ENCODE measurements around the gene LHFPL6. TPM values are rescaled to one million over a fixed set of nuclear protein-coding genes. Genes with fewer than 3 reads are reported as not detected.

Gene LHFPL6
- total RNA-seq, 1 donor from 2014 or later, result 3.0 TPM

GRCh38 chr13:39397896-39398265 lies 205.1 kb downstream of the LHFPL6 start:
- no peak overlapping the region for H3K4me3 ChIP-seq
- peaks cover 7% of the 10 kb centered on the region for H3K9me3 Mint-ChIP-seq
- no peak for DNase-seq (ENCODE audit: low spot score)
- peaks cover 10% of the 10 kb centered on the region for H3K36me3 Mint-ChIP-seq
- H3F3A ChIP-seq (ENCODE audit: low read depth), result no peaks in the 10 kb centered on the region
- H3K4me1 ChIP-seq, result peaks cover 3% of the 10 kb centered on the region
- H3K4me1 Mint-ChIP-seq, result peaks cover 57% of the 10 kb centered on the region
- H3K4me3 Mint-ChIP-seq, result no peak overlapping the region
- no peaks in the 10 kb centered on the region for H3K36me3 ChIP-seq
- peak overlapping the region; percentile 84 for H3K27ac Mint-ChIP-seq
- no peaks in the 10 kb centered on the region for H3K79me2 ChIP-seq (ENCODE audit: low read depth)
- no peak overlapping the region for H2AFZ ChIP-seq (replicated peaks)
- no peak overlapping the region for H3K27ac ChIP-seq
- no peaks in the 10 kb centered on the region for H3K9me3 ChIP-seq (ENCODE audit: low read depth)
- H4K20me1 ChIP-seq (ENCODE audit: low read depth), result no peaks in the 10 kb centered on the region
- peaks cover 26% of the 10 kb centered on the region for H3K27me3 ChIP-seq
- H3K27me3 Mint-ChIP-seq (ENCODE audit: insufficient read depth, low read depth), result peaks cover 4% of the 10 kb centered on the region
- no peak overlapping the region for H3K4me2 ChIP-seq
- no peak overlapping the region for H3K9ac ChIP-seq
- TF ChIP-seq EZH2phosphoT487 (IDR thresholded peaks at IDR 0.05) (no peak), EZH2 (IDR thresholded peaks at IDR 0.05) (no peak)
- TF ChIP-seq, protein P1, sequence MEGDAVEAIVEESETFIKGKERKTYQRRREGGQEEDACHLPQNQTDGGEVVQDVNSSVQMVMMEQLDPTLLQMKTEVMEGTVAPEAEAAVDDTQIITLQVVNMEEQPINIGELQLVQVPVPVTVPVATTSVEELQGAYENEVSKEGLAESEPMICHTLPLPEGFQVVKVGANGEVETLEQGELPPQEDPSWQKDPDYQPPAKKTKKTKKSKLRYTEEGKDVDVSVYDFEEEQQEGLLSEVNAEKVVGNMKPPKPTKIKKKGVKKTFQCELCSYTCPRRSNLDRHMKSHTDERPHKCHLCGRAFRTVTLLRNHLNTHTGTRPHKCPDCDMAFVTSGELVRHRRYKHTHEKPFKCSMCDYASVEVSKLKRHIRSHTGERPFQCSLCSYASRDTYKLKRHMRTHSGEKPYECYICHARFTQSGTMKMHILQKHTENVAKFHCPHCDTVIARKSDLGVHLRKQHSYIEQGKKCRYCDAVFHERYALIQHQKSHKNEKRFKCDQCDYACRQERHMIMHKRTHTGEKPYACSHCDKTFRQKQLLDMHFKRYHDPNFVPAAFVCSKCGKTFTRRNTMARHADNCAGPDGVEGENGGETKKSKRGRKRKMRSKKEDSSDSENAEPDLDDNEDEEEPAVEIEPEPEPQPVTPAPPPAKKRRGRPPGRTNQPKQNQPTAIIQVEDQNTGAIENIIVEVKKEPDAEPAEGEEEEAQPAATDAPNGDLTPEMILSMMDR (IDR thresholded peaks at IDR 0.05), result no peak

- no peaks in the 10 kb centered on the region for H3K9me3 ChIP-seq (ENCODE audit: low read depth)
- no peaks in the 10 kb centered on the region for H3F3A ChIP-seq (ENCODE audit: low read depth)
- H4K20me1 ChIP-seq (ENCODE audit: low read depth), result no peaks in the 10 kb centered on the region
- peaks cover 26% of the 10 kb centered on the region for H3K27me3 ChIP-seq
- H3K27ac ChIP-seq, result no peak overlapping the region
- Mint-ChIP-seq H3K4me1 (peaks cover 52% of the 10 kb centered on the region), H3K27me3 (ENCODE audit: insufficient read depth, low read depth) (peaks cover 4% of the 10 kb centered on the region), H3K9me3 (peaks cover 7% of the 10 kb centered on the region), H3K27ac (peak overlapping the region; percentile 84), H3K36me3 (peaks cover 10% of the 10 kb centered on the region), H3K4me3 (no peak overlapping the region)
- no peak for TF ChIP-seq EZH2 (IDR thresholded peaks at IDR 0.05)
- TF ChIP-seq, protein P1 (IDR thresholded peaks at IDR 0.05), result no peak
- no peak for TF ChIP-seq EZH2phosphoT487 (IDR thresholded peaks at IDR 0.05)
- no peak for DNase-seq (ENCODE audit: low spot score)
- H3K4me3 ChIP-seq, result no peak overlapping the region
- no peaks in the 10 kb centered on the region for H3K36me3 ChIP-seq
- no peak overlapping the region for H3K4me2 ChIP-seq
- no peaks in the 10 kb centered on the region for H3K79me2 ChIP-seq (ENCODE audit: low read depth)
- no peak overlapping the region for H2AFZ ChIP-seq (replicated peaks)
- no peak overlapping the region for H3K9ac ChIP-seq
- no peaks in the 10 kb centered on the region for H3K4me1 ChIP-seq
Measured at GRCh38 chr13:39397226-39397895, 205.6 kb downstream of the LHFPL6 start.

DNA sequence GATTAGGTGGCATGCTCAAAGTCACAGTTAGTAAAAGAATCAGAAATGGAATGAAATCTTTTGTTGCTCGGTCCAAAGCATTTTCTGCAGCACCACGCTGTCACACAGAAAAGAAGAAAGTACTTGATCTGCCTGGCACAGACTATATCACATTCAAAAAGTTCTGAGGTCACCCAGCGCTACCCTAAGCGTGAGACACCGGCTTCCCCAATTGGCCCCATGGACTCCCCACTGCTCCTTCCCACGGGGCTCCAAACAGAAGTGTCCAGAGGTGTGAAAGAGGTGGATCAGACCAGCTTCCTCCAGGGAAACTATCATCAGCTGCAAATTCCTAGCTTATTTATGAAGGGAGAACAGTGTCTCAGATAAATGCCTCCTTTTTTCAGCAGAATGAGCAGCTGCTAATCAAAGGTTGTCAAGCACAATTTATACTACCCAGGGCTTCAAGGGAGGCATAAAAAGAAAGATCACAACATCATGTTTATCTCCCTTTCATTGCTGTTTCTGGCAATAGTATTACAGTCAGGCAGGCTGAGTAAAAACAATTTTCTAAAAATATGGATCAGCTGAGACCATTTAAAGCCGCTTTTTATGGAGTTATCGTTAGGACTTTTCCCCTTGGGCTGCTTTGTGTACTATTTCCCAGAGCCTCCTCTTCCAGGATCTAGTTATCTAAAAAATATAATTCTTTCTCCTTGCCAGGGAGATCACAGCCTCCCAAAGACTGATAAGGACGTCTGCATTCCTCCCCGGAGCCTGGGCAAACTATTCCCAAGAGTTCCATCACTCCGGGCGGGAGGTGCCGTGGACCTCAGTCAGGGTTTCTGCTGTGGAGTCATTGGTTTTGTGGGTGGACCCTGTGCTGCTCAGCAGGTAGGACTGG lies 208.0 kb downstream of the LHFPL6 start:
- no peaks in the 10 kb centered on the region for H3K4me1 ChIP-seq

More for the DNA sequence above, 208.0 kb downstream of the LHFPL6 start:
- Histone ChIP-seq H3K27me3 (peaks cover 42% of the 10 kb centered on the region), H3F3A (ENCODE audit: low read depth) (no peaks in the 10 kb centered on the region), H3K4me2 (no peak overlapping the region), H3K4me3 (no peak overlapping the region), H3K27ac (no peak overlapping the region), H3K9ac (no peak overlapping the region), H2AFZ (replicated peaks) (no peak overlapping the region), H3K9me3 (ENCODE audit: low read depth) (no peaks in the 10 kb centered on the region), H3K36me3 (no peaks in the 10 kb centered on the region), H4K20me1 (ENCODE audit: low read depth) (no peaks in the 10 kb centered on the region), H3K79me2 (ENCODE audit: low read depth) (no peaks in the 10 kb centered on the region)
- Mint-ChIP-seq H3K4me1 (peaks cover 46% of the 10 kb centered on the region), H3K27me3 (ENCODE audit: insufficient read depth, low read depth) (peaks cover 4% of the 10 kb centered on the region), H3K4me3 (peak overlapping the region; percentile 23), H3K27ac (peak overlapping the region; percentile 98), H3K9me3 (peaks cover 5% of the 10 kb centered on the region), H3K36me3 (peaks cover 9% of the 10 kb centered on the region)
- TF ChIP-seq, protein P1 (IDR thresholded peaks at IDR 0.05), result no peak
- TF ChIP-seq EZH2 (IDR thresholded peaks at IDR 0.05) (no peak), EZH2phosphoT487 (IDR thresholded peaks at IDR 0.05) (no peak)
- no peak for DNase-seq (ENCODE audit: low spot score)
